Adrenal gland (tissue), 5 donors: ENCODE results near the gene DNAJB2.

ENCODE experiments used
- POLR2A ChIP-seq, 2 donors: fragments of 450-650 bp; IDR thresholded peaks; one replicate each; pipeline ENCODE4 v1.6.1; 2017; ENCODE audit warnings: antibody characterized with exemption in 2 of 2, mild to moderate bottlenecking in 2 of 2, moderate library complexity in 1 of 2
- TF ChIP-seq, protein P1 (sequence below), 6 experiments: fragments of 450-650 bp in 4 of 6; fragments of 200-600 bp in 2 of 6; sonication (generic) in 1 of 6; IDR thresholded peaks; 1 replicate in 5 of 6; 2 replicates in 1 of 6; pipeline versions ENCODE4 v1.5.1 to v1.8.0; 2016 to 2021; ENCODE audit warnings: antibody characterized with exemption in 6 of 6, mild to moderate bottlenecking in 2 of 6, moderate library complexity in 1 of 6
- donor health status: DM: no; HTN: no; CAD: no.

GRCh38 chr2:219245148-219245898 is 33.8 kb upstream of the DNAJB2 start, which contains the start of the genes GLB1L and STK16:
- TF ChIP-seq, protein P1, sequence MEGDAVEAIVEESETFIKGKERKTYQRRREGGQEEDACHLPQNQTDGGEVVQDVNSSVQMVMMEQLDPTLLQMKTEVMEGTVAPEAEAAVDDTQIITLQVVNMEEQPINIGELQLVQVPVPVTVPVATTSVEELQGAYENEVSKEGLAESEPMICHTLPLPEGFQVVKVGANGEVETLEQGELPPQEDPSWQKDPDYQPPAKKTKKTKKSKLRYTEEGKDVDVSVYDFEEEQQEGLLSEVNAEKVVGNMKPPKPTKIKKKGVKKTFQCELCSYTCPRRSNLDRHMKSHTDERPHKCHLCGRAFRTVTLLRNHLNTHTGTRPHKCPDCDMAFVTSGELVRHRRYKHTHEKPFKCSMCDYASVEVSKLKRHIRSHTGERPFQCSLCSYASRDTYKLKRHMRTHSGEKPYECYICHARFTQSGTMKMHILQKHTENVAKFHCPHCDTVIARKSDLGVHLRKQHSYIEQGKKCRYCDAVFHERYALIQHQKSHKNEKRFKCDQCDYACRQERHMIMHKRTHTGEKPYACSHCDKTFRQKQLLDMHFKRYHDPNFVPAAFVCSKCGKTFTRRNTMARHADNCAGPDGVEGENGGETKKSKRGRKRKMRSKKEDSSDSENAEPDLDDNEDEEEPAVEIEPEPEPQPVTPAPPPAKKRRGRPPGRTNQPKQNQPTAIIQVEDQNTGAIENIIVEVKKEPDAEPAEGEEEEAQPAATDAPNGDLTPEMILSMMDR (IDR thresholded peaks at IDR 0.05): no peak
- TF ChIP-seq POLR2A (IDR thresholded peaks at IDR 0.05): peak; percentile 68 to 87
